H9 (cell line): ENCODE measurements around the gene SFRP2. TPM values are rescaled to one million over a fixed set of nuclear protein-coding genes. Genes with fewer than 3 reads are reported as not detected.

Experiments used
- DNase-seq: peaks from one replicate; pipeline ENCODE4 v3.0.0-alpha.2; 2017
- H2AFZ ChIP-seq: one replicate; pipeline ENCODE4 v1.6.1; 2013; ENCODE audit warnings: mild to moderate bottlenecking, low read length, control low read depth, moderate library complexity
- H2AK5ac ChIP-seq: 2 replicates; pipeline ENCODE4 v1.6.1; 2013; ENCODE audit warnings: low read length, control low read depth, mixed read lengths; ENCODE audit not compliant: insufficient read length
- H2BK120ac ChIP-seq: one replicate; pipeline ENCODE4 v1.6.1; 2013; ENCODE audit warnings: low read depth, mild to moderate bottlenecking, low read length, control low read depth, inconsistent platforms; ENCODE audit not compliant: poor library complexity, severe bottlenecking
- H2BK12ac ChIP-seq: 2 replicates; pipeline ENCODE4 v1.6.1; 2013; ENCODE audit warnings: low read length, control low read depth, mixed read lengths, low read depth; ENCODE audit not compliant: insufficient read length
- H2BK15ac ChIP-seq: 2 replicates; pipeline ENCODE4 v1.6.1; 2013; ENCODE audit warnings: low read depth, low read length, control low read depth
- H2BK20ac ChIP-seq: one replicate; pipeline ENCODE4 v1.6.1; 2013; ENCODE audit warnings: low read depth, mild to moderate bottlenecking, low read length, control low read depth, inconsistent platforms; ENCODE audit not compliant: poor library complexity, severe bottlenecking
- H2BK5ac ChIP-seq: 2 replicates; pipeline ENCODE4 v1.6.1; 2013; ENCODE audit warnings: low read length, control low read depth, mixed read lengths; ENCODE audit not compliant: insufficient read length
- H3K14ac ChIP-seq: 2 replicates; pipeline ENCODE4 v1.6.1; 2013; ENCODE audit warnings: low read length, control low read depth; ENCODE audit not compliant: insufficient read depth
- H3K18ac ChIP-seq: 2 replicates; pipeline ENCODE4 v1.6.1; 2013; ENCODE audit warnings: low read depth, mild to moderate bottlenecking, mixed read lengths, low read length, control low read depth; ENCODE audit not compliant: insufficient read length
- H3K23ac ChIP-seq: 2 replicates; pipeline ENCODE4 v1.6.1; 2013; ENCODE audit warnings: low read length, control low read depth, mixed read lengths, low read depth; ENCODE audit not compliant: insufficient read length
- H3K23me2 ChIP-seq: 2 replicates; pipeline ENCODE4 v1.6.1; 2013; ENCODE audit warnings: low read depth, mild to moderate bottlenecking, mixed read lengths, low read length, control low read depth; ENCODE audit not compliant: insufficient read length, poor library complexity, severe bottlenecking
- H3K27ac ChIP-seq: 2 replicates; pipeline ENCODE4 v1.5.1; 2013; ENCODE audit warnings: low read length, control low read depth, mixed read lengths, low read depth; ENCODE audit not compliant: insufficient read length
- H3K27me3 ChIP-seq: 2 replicates; pipeline ENCODE4 v1.6.1; 2013; ENCODE audit warnings: low read length, control low read depth, inconsistent platforms; ENCODE audit not compliant: insufficient read depth
- H3K4ac ChIP-seq: 2 replicates; pipeline ENCODE4 v1.6.1; 2013; ENCODE audit warnings: low read depth, mild to moderate bottlenecking, control low read depth, inconsistent platforms, low read length, moderate library complexity
- H3K4me1 ChIP-seq: 2 replicates; pipeline ENCODE4 v1.6.1; 2013; ENCODE audit warnings: low read length, control low read depth, inconsistent platforms; ENCODE audit not compliant: insufficient read depth
- H3K4me2 ChIP-seq: 2 replicates; pipeline ENCODE4 v1.6.1; 2013; ENCODE audit warnings: low read length, control low read depth, mixed read lengths; ENCODE audit not compliant: insufficient read length, insufficient read depth
- H3K56ac ChIP-seq: 2 replicates; pipeline ENCODE4 v1.6.1; 2013; ENCODE audit warnings: low read depth, mild to moderate bottlenecking, mixed read lengths, low read length, control low read depth; ENCODE audit not compliant: insufficient read length
- H3K79me1 ChIP-seq: 2 replicates; pipeline ENCODE4 v1.6.1; 2013; ENCODE audit warnings: low read depth, mild to moderate bottlenecking, moderate library complexity, low read length, control low read depth, inconsistent platforms; ENCODE audit not compliant: insufficient read depth, poor library complexity, severe bottlenecking
- H3K79me2 ChIP-seq: 2 replicates; pipeline ENCODE4 v1.6.1; 2013; ENCODE audit warnings: low read length, control low read depth, inconsistent platforms; ENCODE audit not compliant: insufficient read depth
- H3K9ac ChIP-seq: 2 replicates; pipeline ENCODE4 v1.6.1; 2013; ENCODE audit warnings: low read length, control low read depth, mixed read lengths; ENCODE audit not compliant: insufficient read length; ENCODE audit errors: extremely low read depth
- H3K9me3 ChIP-seq: one replicate; pipeline ENCODE4 v1.6.1; 2013; ENCODE audit warnings: low read depth, low read length, inconsistent platforms; ENCODE audit not compliant: control insufficient read depth
- H3T11ph ChIP-seq: one replicate; pipeline ENCODE4 v1.6.1; 2013; ENCODE audit warnings: mild to moderate bottlenecking, low read length, control low read depth, inconsistent platforms
- H4K20me1 ChIP-seq: one replicate; pipeline ENCODE4 v1.6.1; 2013; ENCODE audit not compliant: control insufficient read depth, insufficient read length, insufficient read depth
- H4K5ac ChIP-seq: 2 replicates; pipeline ENCODE4 v1.6.1; 2013; ENCODE audit warnings: low read depth, mild to moderate bottlenecking, mixed read lengths, low read length, control low read depth; ENCODE audit not compliant: insufficient read length
- H4K8ac ChIP-seq: replicated peaks from 2 replicates; pipeline ENCODE4 v1.6.1; 2013; ENCODE audit warnings: low read length, control low read depth, mixed read lengths, low read depth; ENCODE audit not compliant: insufficient read length
- H4K91ac ChIP-seq: 2 replicates; pipeline ENCODE4 v1.6.1; 2013; ENCODE audit warnings: low read depth, mild to moderate bottlenecking, moderate library complexity, mixed read lengths, low read length, control low read depth; ENCODE audit not compliant: insufficient read length
- H3K27ac Mint-ChIP-seq, 3 experiments: 2 replicates in 2 of 3; 3 replicates in 1 of 3; pipeline ENCODE4 v1.8.0; 2020 to 2021; ENCODE audit warnings: mixed read lengths in 3 of 3, mild to moderate bottlenecking in 1 of 3, moderate library complexity in 1 of 3
- H3K27me3 Mint-ChIP-seq: 2 replicates; pipeline ENCODE4 v1.8.0; 2021; ENCODE audit warnings: low read depth, mild to moderate bottlenecking, moderate library complexity, mixed read lengths
- H3K36me3 Mint-ChIP-seq, 3 experiments: 2 replicates in 2 of 3; 3 replicates in 1 of 3; pipeline ENCODE4 v1.8.0; 2020 to 2021; ENCODE audit warnings: low read depth in 3 of 3, mixed read lengths in 3 of 3; ENCODE audit not compliant: insufficient read depth in 1 of 3
- H3K4me1 Mint-ChIP-seq, 2 experiments: 2 replicates each; pipeline ENCODE4 v1.8.0; 2020; ENCODE audit warnings: mixed read lengths in 2 of 2
- H3K4me3 Mint-ChIP-seq, 2 experiments: 2 replicates in 1 of 2; 3 replicates in 1 of 2; pipeline ENCODE4 v1.8.0; 2020 to 2021; ENCODE audit warnings: mild to moderate bottlenecking in 2 of 2, mixed read lengths in 2 of 2, moderate library complexity in 1 of 2
- H3K9me3 Mint-ChIP-seq, 2 experiments: 2 replicates in 1 of 2; 3 replicates in 1 of 2; pipeline ENCODE4 v1.8.0; 2020; ENCODE audit warnings: mild to moderate bottlenecking in 2 of 2, mixed read lengths in 2 of 2, moderate library complexity in 1 of 2
- WGBS: extraction: QIAGEN DNeasy Blood & Tissue Kit; methylation state at CpG from one replicate; pipeline ENCODE4 v1.1.7; 2013; ENCODE audit warnings: missing lambda C conversion rate, low lambda C conversion rate, mixed read lengths; ENCODE audit not compliant: insufficient read length; ENCODE audit errors: extremely low coverage; 5-methylcytosine and 5-hydroxymethylcytosine counted together
- total RNA-seq: library from RNA; stranded (reverse); gene quantifications from 2 replicates; pipeline ENCODE4 v1.2.1, GENCODE V29; 2021
- TF ChIP-seq, protein P1 (sequence below): fragments of 200-600 bp; sonication (generic); conservative IDR thresholded peaks from 3 replicates; pipeline ENCODE4 v1.8.0; 2021; ENCODE audit warnings: antibody characterized with exemption, mild to moderate bottlenecking

The SFRP2 gene
- total RNA-seq, 1 experiment from 2014 or later: 156 TPM

DNA sequence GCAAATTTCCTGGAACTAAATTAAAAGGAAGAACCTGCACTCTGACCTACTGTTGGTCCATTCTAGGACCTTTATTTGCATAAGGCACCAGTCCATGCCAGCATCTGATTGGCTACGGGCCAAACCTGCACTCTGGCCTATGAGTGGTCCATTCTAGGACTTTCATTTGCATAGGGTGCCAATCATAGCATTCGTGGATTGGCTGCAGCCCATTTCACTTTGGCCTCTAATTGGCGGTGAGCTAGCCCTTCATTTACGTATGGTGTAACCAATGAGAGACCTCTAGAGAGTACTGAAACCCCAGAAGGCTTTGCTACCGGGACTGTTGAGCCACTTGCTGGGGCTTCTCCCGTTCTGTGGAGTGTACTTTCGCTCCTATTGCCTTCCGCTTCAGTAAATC is 23.0 kb downstream of the SFRP2 start:
- Histone ChIP-seq H3K23ac (no peak overlapping the region), H4K8ac (no peak overlapping the region), H4K91ac (no peak overlapping the region), H3K79me1 (no peaks in the 10 kb centered on the region), H3K9me3 (no peaks in the 10 kb centered on the region), H2BK5ac (no peak overlapping the region), H3K27ac (no peak overlapping the region), H2BK15ac (no peak overlapping the region), H3K56ac (no peak overlapping the region), H3K4ac (no peak overlapping the region), H3K9ac (no peak overlapping the region), H3T11ph (no peak overlapping the region), H2AFZ (no peak overlapping the region), H3K4me2 (no peak overlapping the region), H3K14ac (no peak overlapping the region), H3K18ac (no peak overlapping the region), H4K20me1 (no peaks in the 10 kb centered on the region), H4K5ac (no peak overlapping the region), H3K4me1 (no peaks in the 10 kb centered on the region; the same call in 1 of the 2 replicates), H2BK12ac (no peak overlapping the region), H2BK20ac (no peak overlapping the region), H3K23me2 (no peaks in the 10 kb centered on the region), H3K27me3 (no peaks in the 10 kb centered on the region), H2AK5ac (no peak overlapping the region), H3K79me2 (no peaks in the 10 kb centered on the region), H2BK120ac (no peak overlapping the region)
- peaks cover 11% of the 10 kb centered on the region for H3K27me3 Mint-ChIP-seq
- no peak overlapping the region for H3K27ac Mint-ChIP-seq
- TF ChIP-seq, protein P1, sequence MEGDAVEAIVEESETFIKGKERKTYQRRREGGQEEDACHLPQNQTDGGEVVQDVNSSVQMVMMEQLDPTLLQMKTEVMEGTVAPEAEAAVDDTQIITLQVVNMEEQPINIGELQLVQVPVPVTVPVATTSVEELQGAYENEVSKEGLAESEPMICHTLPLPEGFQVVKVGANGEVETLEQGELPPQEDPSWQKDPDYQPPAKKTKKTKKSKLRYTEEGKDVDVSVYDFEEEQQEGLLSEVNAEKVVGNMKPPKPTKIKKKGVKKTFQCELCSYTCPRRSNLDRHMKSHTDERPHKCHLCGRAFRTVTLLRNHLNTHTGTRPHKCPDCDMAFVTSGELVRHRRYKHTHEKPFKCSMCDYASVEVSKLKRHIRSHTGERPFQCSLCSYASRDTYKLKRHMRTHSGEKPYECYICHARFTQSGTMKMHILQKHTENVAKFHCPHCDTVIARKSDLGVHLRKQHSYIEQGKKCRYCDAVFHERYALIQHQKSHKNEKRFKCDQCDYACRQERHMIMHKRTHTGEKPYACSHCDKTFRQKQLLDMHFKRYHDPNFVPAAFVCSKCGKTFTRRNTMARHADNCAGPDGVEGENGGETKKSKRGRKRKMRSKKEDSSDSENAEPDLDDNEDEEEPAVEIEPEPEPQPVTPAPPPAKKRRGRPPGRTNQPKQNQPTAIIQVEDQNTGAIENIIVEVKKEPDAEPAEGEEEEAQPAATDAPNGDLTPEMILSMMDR: no peak
- no CpG with 5 or more reads among the region's 8 CpGs for WGBS
- H3K4me3 Mint-ChIP-seq: no peak overlapping the region
- H3K36me3 Mint-ChIP-seq: peaks cover 0 to 8% (median 3%) of the 10 kb centered on the region in 3 experiments; a peak in 3 of 7 replicates
- peaks cover 19 to 22% of the 10 kb centered on the region in 2 experiments for H3K4me1 Mint-ChIP-seq
- peaks cover 6 to 8% of the 10 kb centered on the region in 2 experiments; a peak in 4 of 5 replicates for H3K9me3 Mint-ChIP-seq
- no peak for DNase-seq
